ENCODE results near the gene FDXACB1.

Gene FDXACB1

DNA sequence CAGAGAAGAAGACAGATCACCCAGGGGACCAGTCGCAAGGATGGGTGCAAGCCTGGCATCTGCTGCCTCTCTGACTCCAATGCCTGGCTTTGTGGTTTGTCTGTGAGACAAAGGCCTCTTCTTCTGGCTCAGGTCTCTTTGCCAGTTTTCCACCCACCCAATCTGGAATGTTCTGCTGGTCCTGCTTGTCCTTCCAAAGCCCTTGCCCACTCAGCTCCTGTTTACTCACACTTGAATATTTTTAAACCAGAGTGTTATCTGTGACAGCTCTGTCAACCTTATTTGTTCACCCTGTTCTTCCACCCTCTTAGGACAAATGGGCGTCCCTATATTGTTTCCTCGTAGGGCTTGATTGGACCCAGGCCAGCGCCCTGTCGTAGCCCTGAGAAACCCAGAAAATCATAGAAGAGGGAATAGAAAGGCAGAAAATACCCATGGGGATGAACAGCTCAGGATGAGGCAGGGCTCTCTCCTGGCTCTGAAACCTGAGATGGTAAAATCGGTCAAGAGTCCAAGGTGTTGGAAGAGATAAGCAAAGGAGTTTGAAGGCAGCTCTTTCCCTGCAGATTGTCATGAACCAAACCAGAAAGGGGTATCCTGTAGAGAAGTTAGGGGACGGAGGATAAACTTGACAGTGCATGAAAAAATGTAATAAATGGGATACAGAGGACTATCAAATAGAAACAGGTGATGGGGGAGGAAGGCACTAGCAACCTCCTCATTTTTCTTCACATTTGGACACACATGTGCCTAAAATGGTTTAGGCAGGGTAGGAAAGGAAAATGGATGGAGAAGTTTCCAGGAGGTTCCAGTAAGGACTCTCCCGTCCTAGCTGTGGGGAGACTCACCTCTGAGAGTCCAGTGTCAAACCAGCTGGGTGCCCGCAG, 32.0 kb upstream of the FDXACB1 start:
- H3K27ac ChIP-seq (ENCODE audit: low read depth, low read length): no peak overlapping the region
- H3K79me2 ChIP-seq (ENCODE audit: insufficient read depth, low read length): no peaks in the 10 kb centered on the region
- H3K9me3 ChIP-seq (ENCODE audit: insufficient read depth, low read length): no peaks in the 10 kb centered on the region
- H3K9ac ChIP-seq (ENCODE audit: low read length): no peak overlapping the region
- no peaks in the 10 kb centered on the region for H3K27me3 ChIP-seq (ENCODE audit: low read length)
- H2AFZ ChIP-seq (ENCODE audit: low read depth, low read length, severe bottlenecking): no peak overlapping the region
- no peak for TF ChIP-seq EZH2phosphoT487 (conservative IDR thresholded peaks at IDR 0.05; ENCODE audit: low read length)
- TF ChIP-seq, protein P1, sequence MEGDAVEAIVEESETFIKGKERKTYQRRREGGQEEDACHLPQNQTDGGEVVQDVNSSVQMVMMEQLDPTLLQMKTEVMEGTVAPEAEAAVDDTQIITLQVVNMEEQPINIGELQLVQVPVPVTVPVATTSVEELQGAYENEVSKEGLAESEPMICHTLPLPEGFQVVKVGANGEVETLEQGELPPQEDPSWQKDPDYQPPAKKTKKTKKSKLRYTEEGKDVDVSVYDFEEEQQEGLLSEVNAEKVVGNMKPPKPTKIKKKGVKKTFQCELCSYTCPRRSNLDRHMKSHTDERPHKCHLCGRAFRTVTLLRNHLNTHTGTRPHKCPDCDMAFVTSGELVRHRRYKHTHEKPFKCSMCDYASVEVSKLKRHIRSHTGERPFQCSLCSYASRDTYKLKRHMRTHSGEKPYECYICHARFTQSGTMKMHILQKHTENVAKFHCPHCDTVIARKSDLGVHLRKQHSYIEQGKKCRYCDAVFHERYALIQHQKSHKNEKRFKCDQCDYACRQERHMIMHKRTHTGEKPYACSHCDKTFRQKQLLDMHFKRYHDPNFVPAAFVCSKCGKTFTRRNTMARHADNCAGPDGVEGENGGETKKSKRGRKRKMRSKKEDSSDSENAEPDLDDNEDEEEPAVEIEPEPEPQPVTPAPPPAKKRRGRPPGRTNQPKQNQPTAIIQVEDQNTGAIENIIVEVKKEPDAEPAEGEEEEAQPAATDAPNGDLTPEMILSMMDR (IDR thresholded peaks at IDR 0.05; ENCODE audit: insufficient read depth, low read length, poor library complexity, severe bottlenecking): no peak
- H3K4me2 ChIP-seq (ENCODE audit: low read depth, low read length, poor library complexity, severe bottlenecking): no peak overlapping the region
- no peak overlapping the region for H3K4me3 ChIP-seq (ENCODE audit: insufficient read depth, low read length, poor library complexity, severe bottlenecking)
- H3F3A ChIP-seq (ENCODE audit: insufficient read depth): no peaks in the 10 kb centered on the region
- no peaks in the 10 kb centered on the region for H3K9me2 ChIP-seq (replicated peaks; ENCODE audit: insufficient read depth, low read length)
- no peaks in the 10 kb centered on the region for H3K36me3 ChIP-seq (ENCODE audit: low read length)
- H4K20me1 ChIP-seq (ENCODE audit: low read depth, low read length): no peaks in the 10 kb centered on the region

GRCh38 chr11:111909378-111909777, 30.4 kb upstream of the FDXACB1 start:
- H3K79me2 ChIP-seq (ENCODE audit: insufficient read depth, low read length): no peaks in the 10 kb centered on the region
- no peaks in the 10 kb centered on the region for H3K9me2 ChIP-seq (replicated peaks; ENCODE audit: insufficient read depth, low read length)
- H3K9ac ChIP-seq (ENCODE audit: low read length): no peak overlapping the region
- H3K4me3 ChIP-seq (ENCODE audit: insufficient read depth, low read length, poor library complexity, severe bottlenecking): no peak overlapping the region
- no peak for TF ChIP-seq EZH2phosphoT487 (conservative IDR thresholded peaks at IDR 0.05; ENCODE audit: low read length)
- TF ChIP-seq, protein P1 (IDR thresholded peaks at IDR 0.05; ENCODE audit: insufficient read depth, low read length, poor library complexity, severe bottlenecking): no peak
- H3K27ac ChIP-seq (ENCODE audit: low read depth, low read length): no peak overlapping the region
- no peaks in the 10 kb centered on the region for H3K27me3 ChIP-seq (ENCODE audit: low read length)
- no peaks in the 10 kb centered on the region for H3K9me3 ChIP-seq (ENCODE audit: insufficient read depth, low read length)
- H3K36me3 ChIP-seq (ENCODE audit: low read length): no peaks in the 10 kb centered on the region
- H3K4me2 ChIP-seq (ENCODE audit: low read depth, low read length, poor library complexity, severe bottlenecking): no peak overlapping the region
- H2AFZ ChIP-seq (ENCODE audit: low read depth, low read length, severe bottlenecking): no peak overlapping the region
- no peaks in the 10 kb centered on the region for H4K20me1 ChIP-seq (ENCODE audit: low read depth, low read length)
- H3F3A ChIP-seq (ENCODE audit: insufficient read depth): no peaks in the 10 kb centered on the region

GRCh38 chr11:111908639-111909305, 29.8 kb upstream of the FDXACB1 start:
- H4K20me1 ChIP-seq (ENCODE audit: low read depth, low read length): no peaks in the 10 kb centered on the region
- H3K9me3 ChIP-seq (ENCODE audit: insufficient read depth, low read length): no peaks in the 10 kb centered on the region
- H3K36me3 ChIP-seq (ENCODE audit: low read length): no peaks in the 10 kb centered on the region
- H3K27ac ChIP-seq (ENCODE audit: low read depth, low read length): no peak overlapping the region
- H3K4me3 ChIP-seq (ENCODE audit: insufficient read depth, low read length, poor library complexity, severe bottlenecking): no peak overlapping the region
- no peak overlapping the region for H2AFZ ChIP-seq (ENCODE audit: low read depth, low read length, severe bottlenecking)
- no peaks in the 10 kb centered on the region for H3K9me2 ChIP-seq (replicated peaks; ENCODE audit: insufficient read depth, low read length)
- H3K27me3 ChIP-seq (ENCODE audit: low read length): no peaks in the 10 kb centered on the region
- H3K4me2 ChIP-seq (ENCODE audit: low read depth, low read length, poor library complexity, severe bottlenecking): no peak overlapping the region
- no peak for TF ChIP-seq EZH2phosphoT487 (conservative IDR thresholded peaks at IDR 0.05; ENCODE audit: low read length)
- TF ChIP-seq, protein P1 (IDR thresholded peaks at IDR 0.05; ENCODE audit: insufficient read depth, low read length, poor library complexity, severe bottlenecking): no peak
- H3K79me2 ChIP-seq (ENCODE audit: insufficient read depth, low read length): no peaks in the 10 kb centered on the region
- no peaks in the 10 kb centered on the region for H3F3A ChIP-seq (ENCODE audit: insufficient read depth)
- no peak overlapping the region for H3K9ac ChIP-seq (ENCODE audit: low read length)
